HCT116 (cell line): ENCODE results near the gene SERGEF. TPM values are rescaled to one million over a fixed set of nuclear protein-coding genes. Genes with fewer than 3 reads are reported as not detected.

Experiments
- ATAC-seq: fragments of 200-7000 bp; cut with Tn5 transposase; 2 replicates; pipeline ENCODE4 v1.9.1; 2020; ENCODE audit warnings: mild to moderate bottlenecking, moderate library complexity
- BruUV-seq: library from RNA; stranded (reverse); fragments of 400-500 nt; replicated peaks from 2 replicates; lab custom pipeline; 2021; lab: Mats Ljungman, UMichigan
- CTCF ChIA-PET: fragments of 300-600 bp; sonication (Branson Sonifier 250); formaldehyde crosslinking; loops from one replicate; lab custom pipeline; 2021; ENCODE audit warnings: antibody characterized with exemption; lab: Charles Lee
- POLR2A ChIA-PET: fragments of 300-600, 350-600 bp; sonication (Branson Sonifier 250); formaldehyde crosslinking; loops from one replicate; lab custom pipeline; 2021; ENCODE audit warnings: antibody characterized with exemption; lab: Charles Lee
- RAD21 ChIA-PET, 2 experiments: fragments of 300-600 bp; sonication (Branson Sonifier 250); formaldehyde crosslinking; loops; one replicate each; lab custom pipeline; 2023; ENCODE audit warnings: low total read pairs in 2 of 2; ENCODE audit not compliant: uncharacterized antibody in 2 of 2, unreplicated experiment in 2 of 2, low non-redundant PET in 1 of 2; lab: Charles Lee
- DNase-seq: peaks from one replicate; pipeline ENCODE4 v3.0.0-alpha.2; 2010; ENCODE audit warnings: low read depth, low spot score
- H2AFZ ChIP-seq: fragments of 200-600 bp; shearing (Covaris generic), sonication (generic); 2 replicates; pipeline ENCODE4 v1.6.1; 2017; ENCODE audit warnings: low read depth, mixed run types, mixed read lengths, antibody characterized with exemption, low read length; ENCODE audit not compliant: poor library complexity, severe bottlenecking
- H3K27ac ChIP-seq: 2 replicates; pipeline ENCODE4 v1.5.1; 2012; ENCODE audit warnings: low read depth, low read length
- H3K27me3 ChIP-seq: fragments of 200-600 bp; sonication (generic); 2 replicates; pipeline ENCODE4 v1.6.1; 2016; ENCODE audit warnings: mixed run types, low read length, mixed read lengths; ENCODE audit not compliant: insufficient read depth
- H3K36me3 ChIP-seq, 2 experiments: fragments of 200-500 bp in 1 of 2; fragments of 200-600 bp in 1 of 2; sonication (Bioruptor generic) in 1 of 2; sonication (generic) in 1 of 2; 2 replicates each; pipeline versions ENCODE4 v1.5.1 to v1.6.1; 2014 to 2016; ENCODE audit warnings: low read length in 2 of 2, inconsistent platforms in 1 of 2, mixed read lengths in 1 of 2, mixed run types in 1 of 2; ENCODE audit not compliant: insufficient read depth in 2 of 2, control insufficient read depth in 1 of 2
- H3K4me1 ChIP-seq, 2 experiments: fragments of 200-600 bp in 1 of 2; sonication (generic) in 1 of 2; 2 replicates each; pipeline versions ENCODE4 v1.5.1 to v1.6.1; 2012 to 2017; ENCODE audit warnings: low read length in 2 of 2, inconsistent platforms in 1 of 2, mild to moderate bottlenecking in 1 of 2, mixed read lengths in 1 of 2, mixed run types in 1 of 2, moderate library complexity in 1 of 2; ENCODE audit not compliant: insufficient read depth in 2 of 2, control insufficient read depth in 1 of 2
- H3K4me2 ChIP-seq: fragments of 200-600 bp; sonication (generic); 2 replicates; pipeline ENCODE4 v1.6.1; 2017; ENCODE audit warnings: mixed run types, low read length, mixed read lengths
- H3K4me3 ChIP-seq, 2 experiments: fragments of 200-600 bp in 1 of 2; sonication (generic) in 1 of 2; replicated peaks in 1 of 2; 2 replicates each; pipeline ENCODE4 v1.5.1; 2011 to 2016; ENCODE audit warnings: low read length in 2 of 2, control low read depth in 1 of 2, low read depth in 1 of 2, mild to moderate bottlenecking in 1 of 2, mixed read lengths in 1 of 2, mixed run types in 1 of 2
- H3K79me2 ChIP-seq: fragments of 200-600 bp; sonication (generic); 2 replicates; pipeline ENCODE4 v1.6.1; 2017; ENCODE audit warnings: mild to moderate bottlenecking, mixed run types, low read length, moderate library complexity, mixed read lengths; ENCODE audit not compliant: insufficient read depth
- H3K9ac ChIP-seq: fragments of 200-600 bp; sonication (generic); 2 replicates; pipeline ENCODE4 v1.6.1; 2016; ENCODE audit warnings: low read length, mixed read lengths
- H3K9me2 ChIP-seq: fragments of 200-600 bp; sonication (generic), shearing (Covaris generic); 2 replicates; pipeline ENCODE4 v1.6.1; 2017; ENCODE audit warnings: mixed run types, mild to moderate bottlenecking, moderate library complexity; ENCODE audit not compliant: insufficient read depth
- H3K9me3 ChIP-seq, 2 experiments: fragments of 200-500 bp in 1 of 2; fragments of 200-600 bp in 1 of 2; sonication (Bioruptor generic) in 1 of 2; sonication (generic) in 1 of 2; 2 replicates each; pipeline ENCODE4 v1.6.1; 2014 to 2017; ENCODE audit warnings: low read length in 2 of 2, mixed read lengths in 2 of 2, inconsistent platforms in 1 of 2, low read depth in 1 of 2, mild to moderate bottlenecking in 1 of 2, mixed run types in 1 of 2, moderate library complexity in 1 of 2; ENCODE audit not compliant: control insufficient read depth in 1 of 2, insufficient read depth in 1 of 2
- H4K20me1 ChIP-seq: fragments of 200-600 bp; sonication (generic), shearing (Covaris generic); 2 replicates; pipeline ENCODE4 v1.6.1; 2017; ENCODE audit warnings: mixed run types, mild to moderate bottlenecking, moderate library complexity; ENCODE audit not compliant: insufficient read depth
- CEBPB ChIP-seq: IDR thresholded peaks from 2 replicates; pipeline ENCODE4 v1.6.1; 2012; ENCODE audit warnings: low read depth
- EZH2 ChIP-seq: fragments of 200-600 bp; sonication (generic); IDR thresholded peaks from 2 replicates; pipeline ENCODE4 v1.6.1; 2017; ENCODE audit warnings: antibody characterized with exemption, mixed run types
- EZH2phosphoT487 ChIP-seq: fragments of 200-600 bp; IDR thresholded peaks from 2 replicates; pipeline ENCODE4 v1.6.1; 2018; ENCODE audit warnings: antibody characterized with exemption, borderline replicate concordance
- POLR2A ChIP-seq: IDR thresholded peaks from 2 replicates; pipeline ENCODE4 v1.7.0; 2011; ENCODE audit warnings: borderline replicate concordance; ENCODE audit not compliant: insufficient read depth, insufficient read length; ENCODE audit errors: extremely low read depth
- POLR2AphosphoS5 ChIP-seq: IDR thresholded peaks from 2 replicates; pipeline ENCODE4 v1.6.1; 2011; ENCODE audit warnings: mild to moderate bottlenecking, low read depth, low read length, moderate library complexity
- RAD21 ChIP-seq: IDR thresholded peaks from 2 replicates; pipeline ENCODE4 v1.6.1; 2012; ENCODE audit warnings: low read depth, mild to moderate bottlenecking
- SIN3A ChIP-seq: IDR thresholded peaks from 2 replicates; pipeline ENCODE4 v1.6.1; 2012; ENCODE audit warnings: low read depth
- SP1 ChIP-seq: IDR thresholded peaks from 2 replicates; pipeline ENCODE4 v1.6.1; 2012; ENCODE audit warnings: low read depth
- SRF ChIP-seq: IDR thresholded peaks from 2 replicates; pipeline ENCODE4 v1.6.1; 2012; ENCODE audit warnings: low read depth
- TCF7L2 ChIP-seq: IDR thresholded peaks from 2 replicates; pipeline ENCODE4 v1.7.0; 2011; ENCODE audit warnings: borderline replicate concordance, inconsistent platforms; ENCODE audit not compliant: insufficient read depth, insufficient read length; ENCODE audit errors: extremely low read depth
- YY1 ChIP-seq: IDR thresholded peaks from 2 replicates; pipeline ENCODE4 v1.6.1; 2011; ENCODE audit warnings: low read length, low read depth, moderate library complexity, mild to moderate bottlenecking; ENCODE audit not compliant: insufficient replicate concordance; ENCODE audit errors: extremely low read depth
- ZFX ChIP-seq: fragments of 450-650 bp; IDR thresholded peaks from 2 replicates; pipeline ENCODE4 v1.6.1; 2017
- ZNF274 ChIP-seq: fragments of 200-500 bp; sonication (Bioruptor generic); IDR thresholded peaks from 2 replicates; pipeline ENCODE4 v1.6.1; 2014; ENCODE audit warnings: mild to moderate bottlenecking, low read depth, low read length, inconsistent platforms
- intact Hi-C: fragments of 100-400 bp; cut with micrococcal nuclease; formaldehyde crosslinking; loops from 2 replicates; pipeline ENCODE4 v1.10.0; 2022
- total RNA-seq: library from RNA; stranded (reverse); gene quantifications from one replicate; pipeline ENCODE4 v1.2.1, GENCODE V29; 2021; ENCODE audit not compliant: unreplicated experiment
- TF ChIP-seq, protein P1 (sequence below): IDR thresholded peaks from 2 replicates; pipeline ENCODE4 v1.6.1; 2012; ENCODE audit warnings: low read depth
- TF ChIP-seq, protein P2 (sequence below), 3 experiments: fragments of 200-600 bp in 1 of 3; sonication (generic) in 1 of 3; IDR thresholded peaks in 2 of 3; conservative IDR thresholded peaks in 1 of 3; 2 replicates each; pipeline ENCODE4 v1.5.1; 2012 to 2017; ENCODE audit warnings: low read depth in 2 of 3, low read length in 2 of 3, antibody characterized with exemption in 1 of 3, borderline replicate concordance in 1 of 3, control low read depth in 1 of 3, mild to moderate bottlenecking in 1 of 3, mixed read lengths in 1 of 3, mixed run types in 1 of 3, moderate library complexity in 1 of 3; ENCODE audit not compliant: insufficient read depth in 1 of 3
- TF ChIP-seq, protein P3 (sequence below): IDR thresholded peaks from 2 replicates; pipeline ENCODE4 v1.6.1; 2012
- TF ChIP-seq, protein P4 (sequence below): IDR thresholded peaks from 2 replicates; pipeline ENCODE4 v1.6.1; 2011; ENCODE audit warnings: mild to moderate bottlenecking, low read length, moderate library complexity; ENCODE audit not compliant: insufficient replicate concordance; ENCODE audit errors: extremely low read depth
- TF ChIP-seq, protein P5 (sequence below): IDR thresholded peaks from 2 replicates; pipeline ENCODE4 v1.6.1; 2012

The SERGEF gene
- total RNA-seq, 1 experiment from 2014 or later = 32.8 TPM

DNA sequence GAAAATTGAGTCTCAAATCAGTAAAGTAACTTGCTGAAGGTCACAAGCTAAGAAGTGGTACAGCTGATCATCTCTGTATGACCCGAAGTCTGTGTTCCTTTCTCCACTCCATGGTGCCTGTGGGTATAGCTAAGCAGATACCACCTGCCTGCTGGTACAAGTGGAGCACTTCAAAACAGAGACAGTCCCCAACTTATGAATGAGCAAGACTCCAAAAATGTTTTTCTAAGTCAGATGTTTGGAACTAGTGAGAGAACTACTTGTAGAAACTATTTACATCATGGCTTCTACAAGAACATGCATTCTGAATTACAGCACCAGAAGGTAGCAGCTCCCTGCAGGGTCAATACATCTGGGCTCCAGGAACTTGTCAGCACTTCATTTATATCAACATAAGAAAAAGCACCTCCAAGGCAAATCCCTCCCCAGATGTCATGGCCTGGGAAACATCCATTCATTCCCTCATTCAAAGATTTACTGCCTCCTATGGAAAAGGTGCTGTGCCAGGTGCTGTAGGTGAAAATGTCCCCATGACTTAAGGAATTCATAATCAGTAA is 94.7 kb downstream of the SERGEF start:
- no peak overlapping the region for H3K4me3 ChIP-seq
- H3K27me3 ChIP-seq = no peaks in the 10 kb centered on the region
- intact Hi-C loops = no loop called here
- H3K4me2 ChIP-seq = no peak overlapping the region
- H3K9ac ChIP-seq = no peak overlapping the region
- H2AFZ ChIP-seq = no peak overlapping the region
- no peak overlapping the region for H3K27ac ChIP-seq
- BruUV-seq = no TSS peak
- no peaks in the 10 kb centered on the region for H3K4me1 ChIP-seq
- RAD21 ChIA-PET = no interaction called here
- no peaks in the 10 kb centered on the region for H3K9me2 ChIP-seq
- DNase-seq (no peak), ATAC-seq (no peak)
- POLR2A ChIA-PET = no interaction called here
- H4K20me1 ChIP-seq = no peaks in the 10 kb centered on the region
- no peaks in the 10 kb centered on the region for H3K79me2 ChIP-seq
- H3K9me3 ChIP-seq = no peaks in the 10 kb centered on the region
- H3K36me3 ChIP-seq = no peaks in the 10 kb centered on the region
- CTCF ChIA-PET = no interaction called here
- TF ChIP-seq POLR2AphosphoS5 = no peak
- no peak for TF ChIP-seq ZFX
- TF ChIP-seq, protein P1, sequence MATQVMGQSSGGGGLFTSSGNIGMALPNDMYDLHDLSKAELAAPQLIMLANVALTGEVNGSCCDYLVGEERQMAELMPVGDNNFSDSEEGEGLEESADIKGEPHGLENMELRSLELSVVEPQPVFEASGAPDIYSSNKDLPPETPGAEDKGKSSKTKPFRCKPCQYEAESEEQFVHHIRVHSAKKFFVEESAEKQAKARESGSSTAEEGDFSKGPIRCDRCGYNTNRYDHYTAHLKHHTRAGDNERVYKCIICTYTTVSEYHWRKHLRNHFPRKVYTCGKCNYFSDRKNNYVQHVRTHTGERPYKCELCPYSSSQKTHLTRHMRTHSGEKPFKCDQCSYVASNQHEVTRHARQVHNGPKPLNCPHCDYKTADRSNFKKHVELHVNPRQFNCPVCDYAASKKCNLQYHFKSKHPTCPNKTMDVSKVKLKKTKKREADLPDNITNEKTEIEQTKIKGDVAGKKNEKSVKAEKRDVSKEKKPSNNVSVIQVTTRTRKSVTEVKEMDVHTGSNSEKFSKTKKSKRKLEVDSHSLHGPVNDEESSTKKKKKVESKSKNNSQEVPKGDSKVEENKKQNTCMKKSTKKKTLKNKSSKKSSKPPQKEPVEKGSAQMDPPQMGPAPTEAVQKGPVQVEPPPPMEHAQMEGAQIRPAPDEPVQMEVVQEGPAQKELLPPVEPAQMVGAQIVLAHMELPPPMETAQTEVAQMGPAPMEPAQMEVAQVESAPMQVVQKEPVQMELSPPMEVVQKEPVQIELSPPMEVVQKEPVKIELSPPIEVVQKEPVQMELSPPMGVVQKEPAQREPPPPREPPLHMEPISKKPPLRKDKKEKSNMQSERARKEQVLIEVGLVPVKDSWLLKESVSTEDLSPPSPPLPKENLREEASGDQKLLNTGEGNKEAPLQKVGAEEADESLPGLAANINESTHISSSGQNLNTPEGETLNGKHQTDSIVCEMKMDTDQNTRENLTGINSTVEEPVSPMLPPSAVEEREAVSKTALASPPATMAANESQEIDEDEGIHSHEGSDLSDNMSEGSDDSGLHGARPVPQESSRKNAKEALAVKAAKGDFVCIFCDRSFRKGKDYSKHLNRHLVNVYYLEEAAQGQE = no peak
- no peak for TF ChIP-seq TCF7L2
- TF ChIP-seq RAD21 = no peak
- TF ChIP-seq ZNF274 = no peak
- no peak for TF ChIP-seq SIN3A
- TF ChIP-seq, protein P2, sequence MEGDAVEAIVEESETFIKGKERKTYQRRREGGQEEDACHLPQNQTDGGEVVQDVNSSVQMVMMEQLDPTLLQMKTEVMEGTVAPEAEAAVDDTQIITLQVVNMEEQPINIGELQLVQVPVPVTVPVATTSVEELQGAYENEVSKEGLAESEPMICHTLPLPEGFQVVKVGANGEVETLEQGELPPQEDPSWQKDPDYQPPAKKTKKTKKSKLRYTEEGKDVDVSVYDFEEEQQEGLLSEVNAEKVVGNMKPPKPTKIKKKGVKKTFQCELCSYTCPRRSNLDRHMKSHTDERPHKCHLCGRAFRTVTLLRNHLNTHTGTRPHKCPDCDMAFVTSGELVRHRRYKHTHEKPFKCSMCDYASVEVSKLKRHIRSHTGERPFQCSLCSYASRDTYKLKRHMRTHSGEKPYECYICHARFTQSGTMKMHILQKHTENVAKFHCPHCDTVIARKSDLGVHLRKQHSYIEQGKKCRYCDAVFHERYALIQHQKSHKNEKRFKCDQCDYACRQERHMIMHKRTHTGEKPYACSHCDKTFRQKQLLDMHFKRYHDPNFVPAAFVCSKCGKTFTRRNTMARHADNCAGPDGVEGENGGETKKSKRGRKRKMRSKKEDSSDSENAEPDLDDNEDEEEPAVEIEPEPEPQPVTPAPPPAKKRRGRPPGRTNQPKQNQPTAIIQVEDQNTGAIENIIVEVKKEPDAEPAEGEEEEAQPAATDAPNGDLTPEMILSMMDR (IDR thresholded peaks at IDR 0.05 in 2 of 3, conservative IDR thresholded peaks at IDR 0.05 in 1 of 3; ENCODE audit: borderline replicate concordance in 1 of 3, insufficient read depth in 1 of 3, low read depth in 2 of 3, low read length in 2 of 3) = no peak
- TF ChIP-seq EZH2phosphoT487 = no peak
- no peak for TF ChIP-seq SRF
- no peak for TF ChIP-seq EZH2
- TF ChIP-seq, protein P3, sequence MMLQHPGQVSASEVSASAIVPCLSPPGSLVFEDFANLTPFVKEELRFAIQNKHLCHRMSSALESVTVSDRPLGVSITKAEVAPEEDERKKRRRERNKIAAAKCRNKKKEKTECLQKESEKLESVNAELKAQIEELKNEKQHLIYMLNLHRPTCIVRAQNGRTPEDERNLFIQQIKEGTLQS = no peak
- no peak for TF ChIP-seq POLR2A
- TF ChIP-seq SP1 = no peak
- TF ChIP-seq, protein P4, sequence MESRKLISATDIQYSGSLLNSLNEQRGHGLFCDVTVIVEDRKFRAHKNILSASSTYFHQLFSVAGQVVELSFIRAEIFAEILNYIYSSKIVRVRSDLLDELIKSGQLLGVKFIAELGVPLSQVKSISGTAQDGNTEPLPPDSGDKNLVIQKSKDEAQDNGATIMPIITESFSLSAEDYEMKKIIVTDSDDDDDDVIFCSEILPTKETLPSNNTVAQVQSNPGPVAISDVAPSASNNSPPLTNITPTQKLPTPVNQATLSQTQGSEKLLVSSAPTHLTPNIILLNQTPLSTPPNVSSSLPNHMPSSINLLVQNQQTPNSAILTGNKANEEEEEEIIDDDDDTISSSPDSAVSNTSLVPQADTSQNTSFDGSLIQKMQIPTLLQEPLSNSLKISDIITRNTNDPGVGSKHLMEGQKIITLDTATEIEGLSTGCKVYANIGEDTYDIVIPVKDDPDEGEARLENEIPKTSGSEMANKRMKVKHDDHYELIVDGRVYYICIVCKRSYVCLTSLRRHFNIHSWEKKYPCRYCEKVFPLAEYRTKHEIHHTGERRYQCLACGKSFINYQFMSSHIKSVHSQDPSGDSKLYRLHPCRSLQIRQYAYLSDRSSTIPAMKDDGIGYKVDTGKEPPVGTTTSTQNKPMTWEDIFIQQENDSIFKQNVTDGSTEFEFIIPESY = no peak
- no peak for TF ChIP-seq CEBPB
- TF ChIP-seq YY1 = no peak
- TF ChIP-seq, protein P5, sequence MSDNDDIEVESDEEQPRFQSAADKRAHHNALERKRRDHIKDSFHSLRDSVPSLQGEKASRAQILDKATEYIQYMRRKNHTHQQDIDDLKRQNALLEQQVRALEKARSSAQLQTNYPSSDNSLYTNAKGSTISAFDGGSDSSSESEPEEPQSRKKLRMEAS = no peak
